Measurements from ENCODE around the gene ADAT1.
"Not testable (repeated sequence)": the region's sequence is repeated elsewhere in the genome, so short reads cannot be mapped to it uniquely, and the experiment has no call there.

Gene ADAT1

DNA sequence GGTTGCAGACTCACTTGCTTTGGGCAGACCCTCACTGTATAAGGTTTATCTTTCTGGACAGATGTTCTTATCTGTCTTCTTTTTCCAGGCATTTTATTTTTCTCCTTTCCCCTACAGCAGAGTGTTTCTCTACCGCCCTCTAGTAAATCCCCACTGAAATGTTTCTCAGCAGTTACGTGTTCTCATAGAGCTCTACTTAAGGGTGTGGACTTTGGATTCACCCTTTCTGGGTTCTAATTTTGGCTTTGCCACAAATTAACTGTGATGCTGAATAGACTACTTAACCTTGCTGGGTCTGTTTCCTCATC lies 2.0 kb downstream of the ADAT1 start:
- no peak for DNase-seq

DNA sequence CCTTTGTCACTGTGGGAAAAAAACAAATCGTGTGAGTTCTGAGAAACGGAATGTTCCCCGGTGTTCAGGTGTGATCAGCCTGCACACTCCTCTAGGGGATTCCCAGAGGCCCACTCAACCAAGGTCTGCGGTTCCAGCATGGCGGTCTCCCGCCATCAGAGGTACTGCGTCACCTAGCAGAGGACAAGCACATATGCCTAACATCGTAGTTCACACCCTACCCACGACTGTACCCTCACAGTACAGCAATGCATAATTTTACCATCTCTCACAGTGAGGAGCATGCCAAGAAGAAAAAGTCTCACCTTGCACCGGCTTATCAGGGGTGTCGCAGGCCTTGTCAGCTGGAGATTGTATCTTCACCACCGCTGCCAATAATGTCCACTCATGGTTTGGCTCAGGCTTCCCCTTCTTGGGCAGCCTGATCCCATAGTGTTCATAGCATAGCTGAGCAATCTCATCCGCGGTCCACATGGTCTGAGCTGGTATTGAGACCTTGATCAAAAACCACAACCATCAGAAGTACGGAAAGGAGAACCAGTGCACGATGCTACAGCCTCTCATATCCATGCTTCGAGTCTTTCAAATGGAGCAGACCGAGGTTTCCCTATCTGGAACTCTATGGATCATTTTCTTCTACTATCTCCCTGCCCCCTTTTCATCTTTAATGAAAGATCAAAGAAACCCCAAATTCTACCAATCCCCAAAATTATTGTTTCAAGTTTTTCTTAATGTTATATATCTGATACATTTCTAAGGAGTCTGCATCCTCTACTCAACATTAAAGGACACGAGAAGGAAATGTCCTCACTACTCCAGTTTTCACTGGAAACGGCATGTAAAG lies 2.5 kb downstream of the ADAT1 start:
- DNase-seq = no peak

DNA sequence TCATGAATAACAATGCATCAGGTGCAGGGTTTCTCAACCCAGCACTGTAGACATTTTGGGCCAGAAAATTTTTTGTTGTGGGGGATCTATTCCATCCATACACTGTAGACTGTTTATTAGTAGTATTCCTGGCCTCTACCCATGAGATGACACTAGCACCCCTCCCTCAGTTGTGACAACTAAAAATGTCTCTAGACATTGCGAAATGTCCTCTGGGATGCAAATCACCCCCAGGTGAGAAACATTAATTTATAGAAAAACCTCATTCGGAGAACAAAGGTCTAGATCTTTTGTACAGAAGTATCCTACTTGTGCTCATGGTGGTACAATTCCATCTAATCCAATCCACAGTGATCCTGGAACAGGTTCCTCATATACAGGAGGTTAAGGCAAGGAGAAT lies 4.3 kb downstream of the ADAT1 start:
- no peak for DNase-seq

DNA sequence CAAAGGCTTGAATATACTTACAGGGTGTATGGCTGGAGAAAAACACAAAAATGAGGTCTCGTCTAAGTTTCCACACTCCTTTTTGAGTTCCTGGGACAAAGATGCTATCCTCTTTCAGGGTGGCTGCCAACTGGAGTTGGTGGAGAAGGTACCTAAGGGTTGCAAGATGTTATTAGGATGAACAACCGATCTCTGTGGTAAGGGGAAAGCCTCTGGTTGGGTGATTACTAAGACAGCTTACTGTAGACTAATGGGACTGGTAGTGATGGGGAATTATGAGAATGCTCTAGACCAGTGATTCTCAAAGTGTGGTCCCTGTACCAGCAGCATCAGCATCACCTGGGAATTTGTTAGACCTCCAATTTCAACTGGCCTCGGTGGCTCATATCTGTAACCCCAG lies 6.0 kb downstream of the ADAT1 start:
- DNase-seq = no peak

DNA sequence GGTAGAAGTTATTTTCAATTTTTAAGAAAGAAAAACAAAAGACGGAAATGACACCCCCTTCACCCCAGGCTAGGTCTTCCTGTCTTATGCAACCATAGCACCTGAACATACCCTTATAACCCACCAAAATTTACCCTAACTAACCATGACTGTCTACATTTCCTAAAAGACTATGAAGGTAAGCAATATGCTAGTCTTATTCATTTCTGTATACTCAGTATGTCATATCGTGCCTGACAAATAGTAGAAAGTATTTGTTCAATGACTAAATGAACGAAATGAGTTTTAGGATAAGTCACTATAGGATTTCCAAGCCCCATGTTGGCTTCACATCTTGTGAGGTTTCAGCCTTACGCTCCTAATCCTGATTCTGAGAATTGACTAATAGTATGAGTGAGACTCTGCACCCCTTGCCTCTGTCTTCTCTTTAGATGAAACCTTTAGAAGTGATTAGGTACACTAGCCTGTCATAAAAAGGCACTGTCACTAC lies 6.5 kb downstream of the ADAT1 start:
- DNase-seq = no peak

DNA sequence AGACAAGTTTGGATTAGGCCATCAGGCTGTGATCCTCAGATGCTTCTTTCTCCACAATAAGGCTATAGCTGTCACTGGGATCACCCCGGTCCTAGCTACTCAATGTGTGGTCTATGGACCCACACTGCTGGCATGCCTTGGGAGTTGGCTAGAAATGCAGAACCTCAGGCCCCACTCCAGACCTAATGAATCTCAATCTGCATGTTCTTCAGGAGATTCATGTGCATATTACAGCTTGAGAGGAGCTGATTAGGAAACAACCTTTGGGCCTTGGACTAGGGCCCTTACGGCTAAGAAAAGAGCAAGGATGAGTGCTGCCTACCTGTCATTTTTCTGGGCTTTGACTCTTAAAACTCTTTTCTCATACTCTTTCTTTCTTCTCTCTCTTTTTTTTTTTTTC lies 7.5 kb downstream of the ADAT1 start:
- DNase-seq = no peak

DNA sequence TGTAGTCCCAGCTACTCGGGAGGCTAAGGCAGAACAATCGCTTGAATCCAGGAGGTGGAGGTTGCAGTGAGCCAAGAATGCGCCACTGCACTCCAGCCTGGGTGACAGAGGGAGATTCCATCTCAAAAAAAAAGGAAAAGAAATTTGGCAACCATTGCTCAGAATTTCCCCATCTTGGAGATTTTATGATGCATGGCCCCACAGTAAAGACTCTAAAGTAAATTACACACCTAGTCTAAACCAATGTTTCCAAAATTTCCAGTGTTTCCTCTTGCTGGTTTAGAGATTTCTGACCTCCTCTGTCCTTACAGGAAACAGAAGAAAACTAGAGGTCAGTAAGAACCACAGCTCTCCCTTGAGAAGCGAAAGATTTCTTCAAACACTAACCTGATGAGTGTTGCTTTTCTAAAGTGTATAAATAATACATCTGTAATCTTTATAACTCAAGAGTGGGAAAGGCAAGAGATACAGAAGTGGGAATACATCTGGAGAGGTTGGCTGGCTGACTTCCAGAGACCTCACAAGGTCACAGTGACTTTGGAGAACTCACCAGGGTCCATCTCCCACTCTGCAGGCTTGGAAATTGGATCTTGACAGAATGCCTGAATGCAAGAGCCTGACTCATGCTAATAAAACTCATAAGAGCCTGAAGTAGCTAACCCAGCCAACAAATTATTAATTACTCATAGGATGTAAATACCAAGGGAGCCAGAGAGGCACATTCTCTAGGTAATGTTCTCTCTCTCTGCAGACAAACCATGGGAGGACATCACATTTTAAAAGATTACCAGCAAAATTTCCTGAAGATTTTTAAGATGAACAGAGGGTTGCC lies 8.8 kb downstream of the ADAT1 start:
- no peak for DNase-seq

DNA sequence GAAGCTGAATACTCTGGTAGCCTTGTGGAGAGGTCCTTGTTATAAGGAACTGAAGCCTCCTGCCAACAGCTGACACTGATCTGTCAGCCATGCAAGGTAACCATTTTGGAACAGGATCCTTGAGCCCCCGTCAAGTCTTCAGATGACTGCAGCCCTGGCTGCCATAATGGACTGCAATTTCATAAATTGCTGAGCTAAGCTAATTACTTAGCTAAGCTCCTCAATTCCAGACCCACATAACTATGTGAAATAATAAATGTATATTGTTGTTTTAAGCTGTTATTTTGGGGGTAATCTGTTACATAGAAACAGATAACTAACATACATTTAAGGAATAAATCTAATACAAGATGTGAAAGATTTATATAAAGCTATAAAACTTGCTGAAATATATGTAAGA lies 16.6 kb downstream of the ADAT1 start:
- DNase-seq = no peak

DNA sequence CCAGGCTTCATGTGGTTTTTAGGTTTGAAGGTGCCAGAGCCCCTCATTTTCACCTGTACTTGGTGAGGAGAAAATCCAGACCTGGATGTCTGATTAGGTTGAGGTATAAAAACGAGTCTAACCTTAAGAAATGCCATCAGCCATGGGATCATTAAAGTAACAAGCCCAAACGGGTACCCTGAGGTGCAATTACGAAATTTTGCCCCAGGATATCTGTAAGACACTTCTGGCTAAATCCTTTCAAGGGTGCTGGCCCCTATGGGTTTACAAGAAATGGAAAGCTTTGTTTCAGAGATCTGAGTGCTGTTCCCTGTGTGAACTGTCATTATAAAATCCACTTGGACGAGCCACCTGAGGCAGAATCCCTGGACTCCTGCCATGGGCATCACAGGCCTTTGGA lies 19.8 kb downstream of the ADAT1 start:
- no peak for DNase-seq

DNA sequence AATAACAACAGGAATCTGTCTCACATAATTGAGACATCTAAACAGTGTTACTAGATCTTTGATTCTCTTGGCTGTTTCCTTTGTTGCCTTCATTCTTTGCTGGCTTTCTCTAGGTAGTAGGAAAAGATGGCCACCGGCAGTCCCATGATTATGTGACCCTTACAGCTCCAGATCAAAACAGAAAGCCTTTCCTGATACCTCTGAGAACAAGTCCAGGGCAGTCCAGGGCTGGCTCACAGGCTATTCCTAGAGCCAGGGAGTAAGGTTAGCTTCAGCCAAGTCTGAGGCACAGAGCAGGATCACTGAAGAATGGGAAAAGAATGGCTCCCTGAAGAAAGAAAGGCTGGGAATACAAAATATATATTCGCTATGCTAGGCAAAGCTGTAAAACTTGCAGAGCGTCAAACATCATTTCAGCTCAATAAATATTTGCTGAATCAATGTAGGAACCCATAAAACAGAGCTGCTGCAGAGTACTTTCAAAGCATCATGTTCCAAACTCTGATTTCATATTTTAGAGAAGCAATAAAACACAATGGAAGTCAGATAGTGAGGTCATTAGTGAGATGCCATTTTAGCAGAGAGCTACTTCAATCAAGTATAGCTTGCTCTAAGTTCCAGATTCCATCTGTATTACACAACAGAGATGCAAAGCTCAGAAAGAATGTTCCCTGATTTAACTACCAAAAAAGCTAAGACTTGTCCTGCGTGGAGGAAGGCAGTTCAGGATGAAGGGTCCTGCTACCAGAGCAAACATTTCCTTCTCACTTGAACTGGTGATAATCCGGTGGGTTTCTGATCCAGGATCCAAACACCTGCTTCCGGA lies 23.4 kb downstream of the ADAT1 start:
- no peak for DNase-seq

DNA sequence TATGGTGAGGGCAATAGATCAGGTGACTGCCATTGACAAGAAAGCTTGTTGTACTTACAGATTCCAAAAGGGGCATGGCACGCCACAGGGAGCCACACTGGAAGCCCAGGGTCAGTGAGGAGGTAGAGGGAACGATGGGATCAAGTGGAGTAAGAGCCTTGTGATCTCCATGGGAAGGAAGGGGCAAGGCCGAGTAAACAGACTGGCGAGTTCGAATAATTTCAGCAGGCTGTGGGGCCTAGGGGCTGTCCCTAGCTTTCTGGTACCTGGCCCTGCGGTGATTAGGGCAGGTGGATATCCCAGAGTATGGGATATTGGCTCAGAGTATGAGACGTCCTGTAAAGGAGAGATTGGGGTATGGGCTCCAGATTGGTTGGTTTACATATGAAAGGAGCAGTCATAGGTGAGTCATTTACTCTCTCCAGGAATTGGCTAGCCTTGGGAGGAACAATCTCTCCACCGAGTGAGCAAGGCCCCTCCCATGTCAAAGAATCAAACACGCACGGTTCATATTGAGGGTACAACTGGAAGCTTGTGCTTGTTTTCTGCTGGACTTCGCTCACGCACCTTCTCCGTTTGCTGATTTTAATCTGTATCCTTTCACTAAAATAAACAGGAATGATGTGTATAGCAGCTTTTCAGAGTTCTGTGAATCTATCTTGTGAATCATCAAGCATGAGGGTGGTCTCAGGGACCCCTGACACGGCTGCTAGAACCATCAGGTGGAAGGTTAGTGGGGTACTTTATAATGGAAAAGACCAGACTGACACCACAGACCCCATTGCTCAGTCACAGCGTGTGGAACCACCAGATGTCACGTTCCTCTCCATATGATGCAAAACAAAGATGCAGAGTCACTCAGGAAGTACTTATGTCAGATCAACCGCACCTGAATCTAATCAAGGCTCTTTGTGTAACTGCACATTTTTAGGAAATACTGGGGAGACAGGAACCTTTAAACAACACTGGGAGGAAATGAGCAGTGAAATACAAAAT lies 29.0 kb downstream of the ADAT1 start:
- no peak for DNase-seq

DNA sequence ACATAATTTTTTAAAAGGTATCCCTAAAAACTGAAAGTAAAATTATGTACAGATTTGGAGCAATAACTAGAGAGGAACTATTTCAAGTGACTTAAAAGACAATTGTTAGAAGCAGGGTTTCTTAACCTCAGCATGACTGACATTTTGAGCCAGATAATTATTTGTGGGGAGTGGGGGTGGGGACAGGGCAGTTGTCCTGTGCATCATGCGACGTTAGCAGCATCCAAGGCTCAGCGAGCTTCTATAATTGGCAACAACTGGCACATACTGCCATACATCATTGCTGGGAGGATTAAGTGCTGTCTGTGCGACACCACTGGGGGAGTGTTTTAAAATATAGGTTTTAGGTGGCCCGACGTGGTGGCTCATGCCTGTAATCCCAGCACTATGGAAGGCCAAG lies 29.8 kb downstream of the ADAT1 start:
- DNase-seq = no peak

DNA sequence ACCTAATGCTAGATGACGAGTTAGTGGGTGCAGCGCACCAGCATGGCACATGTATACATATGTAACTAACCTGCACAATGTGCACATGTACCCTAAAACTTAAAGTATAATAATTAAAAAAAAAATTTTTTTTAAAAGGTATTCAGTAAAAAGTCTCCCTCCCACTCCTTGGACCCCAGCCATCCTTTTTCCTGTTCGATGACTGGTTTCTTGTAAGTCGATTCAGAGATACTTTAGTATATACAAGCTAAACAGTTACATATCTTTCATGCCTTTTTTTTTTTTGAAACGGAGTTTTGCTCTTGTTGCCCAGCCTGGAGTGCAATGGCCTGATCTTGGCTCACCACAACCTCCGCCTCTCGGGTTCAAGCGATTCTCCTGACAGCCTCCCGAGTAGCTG lies 31.2 kb downstream of the ADAT1 start:
- DNase-seq = not testable (repeated sequence)

DNA sequence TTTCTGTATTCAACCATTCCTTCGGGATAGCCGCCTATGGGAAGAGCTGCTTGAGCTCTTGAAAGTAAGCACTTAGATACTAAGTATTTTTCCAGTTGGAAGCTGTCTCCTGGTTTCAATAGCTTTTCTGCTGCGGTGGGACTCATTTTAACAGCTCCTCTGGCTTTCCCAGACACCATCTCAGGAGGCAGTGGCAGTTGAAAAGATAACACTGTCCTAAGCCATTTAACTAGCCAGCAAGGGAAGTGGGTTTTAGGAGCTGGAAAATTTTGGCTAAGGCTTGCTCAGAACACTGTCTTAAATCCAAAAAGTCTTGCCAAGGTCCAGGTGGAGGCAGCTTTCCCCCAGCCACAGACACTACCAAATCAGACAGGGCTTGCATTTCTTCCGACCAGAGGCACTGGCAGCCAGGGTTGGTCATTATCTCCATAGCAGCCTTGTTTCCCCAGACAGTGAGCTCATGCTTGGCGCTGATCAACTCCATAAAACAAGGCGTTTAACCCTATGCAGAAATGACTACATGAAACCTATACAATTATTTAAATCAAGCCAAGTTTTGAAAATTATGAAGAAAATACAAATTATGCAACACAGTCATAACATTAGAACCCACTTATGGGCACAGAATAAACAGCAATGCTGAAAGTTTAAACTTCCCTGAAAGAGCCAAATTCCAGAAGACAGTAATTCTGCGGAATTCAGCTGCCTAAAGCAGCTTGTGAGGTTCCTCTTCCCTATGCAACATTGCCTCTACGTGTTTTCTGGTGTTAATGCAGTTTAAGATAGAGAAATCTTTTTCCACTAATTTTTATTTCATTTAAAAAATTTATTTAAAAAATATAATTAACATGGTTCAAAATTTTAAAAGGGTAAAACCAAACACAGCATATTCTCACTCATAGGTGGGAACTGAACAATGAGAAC lies 31.9 kb downstream of the ADAT1 start:
- DNase-seq = no peak

DNA sequence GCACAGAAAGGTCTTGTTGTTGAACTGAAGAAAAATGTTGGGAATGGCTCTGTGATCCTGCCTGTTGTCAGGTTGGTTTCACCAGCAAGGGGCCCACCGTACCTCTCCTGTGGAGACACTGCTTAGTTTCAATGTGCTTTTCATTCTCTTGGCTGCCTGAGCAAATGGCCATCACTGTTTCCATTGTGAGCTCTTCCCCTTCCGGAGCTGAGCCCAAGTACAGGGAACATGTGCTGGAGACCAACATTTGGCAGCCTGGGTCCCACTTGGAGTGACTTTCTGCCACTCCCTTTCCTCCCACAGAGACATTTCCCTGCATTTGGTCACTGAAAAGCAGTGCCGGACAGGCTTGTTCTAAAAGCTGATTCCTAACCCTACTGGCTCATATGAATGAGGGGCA lies 33.8 kb downstream of the ADAT1 start:
- DNase-seq = no peak

DNA sequence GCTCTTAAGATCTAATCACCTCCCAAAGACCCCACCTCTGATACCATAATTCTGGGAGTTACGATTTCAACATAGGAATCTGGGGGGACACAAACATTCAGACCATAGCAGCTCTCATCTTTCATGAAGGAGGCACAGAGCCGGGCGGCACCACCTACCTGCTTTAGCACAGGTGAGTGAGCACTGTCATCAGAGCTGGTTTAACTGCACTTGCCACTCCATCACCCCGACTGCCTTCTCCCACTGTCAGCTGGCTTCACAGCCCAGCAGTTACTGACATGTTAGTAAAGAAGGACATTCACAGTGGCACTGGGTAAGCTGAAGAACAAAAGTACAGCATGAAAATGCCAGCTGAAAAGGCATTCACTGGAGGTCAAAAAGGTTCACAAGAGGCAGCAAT lies 34.4 kb downstream of the ADAT1 start:
- no peak for DNase-seq

DNA sequence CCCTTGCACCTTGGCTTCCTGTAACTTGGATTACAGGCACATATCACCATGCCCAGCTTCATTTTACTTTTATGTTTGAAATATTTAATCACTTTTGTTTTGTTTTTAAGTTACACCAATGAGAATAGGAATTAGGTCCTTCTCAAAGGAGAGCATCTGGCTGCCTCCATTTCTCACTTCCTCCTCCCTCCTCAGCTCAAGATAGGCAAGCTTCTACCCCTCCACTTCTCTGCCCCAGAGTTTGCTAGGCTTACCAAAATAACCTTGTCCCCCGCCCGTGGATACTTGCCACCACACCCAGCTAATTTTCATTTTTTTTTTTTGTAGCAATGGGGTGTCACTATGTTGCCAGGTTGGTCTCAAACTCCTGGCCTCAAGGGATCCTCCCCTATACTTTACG lies 39.0 kb downstream of the ADAT1 start:
- DNase-seq = no peak

DNA sequence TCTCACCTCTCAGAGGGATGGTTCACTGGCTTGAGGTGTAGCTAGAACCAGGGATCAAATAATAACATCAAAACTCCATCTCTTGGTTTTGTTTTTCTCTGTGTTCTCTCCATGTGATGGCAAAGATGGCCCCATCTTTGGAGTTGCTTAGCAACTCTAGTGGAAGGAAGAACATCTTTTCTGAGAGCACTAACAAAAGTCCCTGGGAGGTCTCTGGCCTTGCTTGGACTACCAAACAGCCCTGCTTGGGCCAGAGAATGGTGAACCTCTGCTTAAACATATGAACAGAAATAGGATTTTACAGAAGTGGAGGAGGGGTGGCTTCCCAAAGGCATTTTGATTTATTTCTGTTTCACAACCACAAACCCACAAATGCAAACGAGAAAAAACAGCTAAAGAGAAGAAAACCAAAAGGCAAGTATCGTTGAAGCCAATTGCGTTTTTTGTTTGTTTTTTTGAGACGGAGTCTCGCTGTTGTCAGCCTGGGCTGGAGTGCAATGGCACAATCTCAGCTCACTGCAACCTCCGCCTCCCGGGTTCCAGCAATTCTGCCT lies 43.7 kb downstream of the ADAT1 start:
- DNase-seq = no peak

DNA sequence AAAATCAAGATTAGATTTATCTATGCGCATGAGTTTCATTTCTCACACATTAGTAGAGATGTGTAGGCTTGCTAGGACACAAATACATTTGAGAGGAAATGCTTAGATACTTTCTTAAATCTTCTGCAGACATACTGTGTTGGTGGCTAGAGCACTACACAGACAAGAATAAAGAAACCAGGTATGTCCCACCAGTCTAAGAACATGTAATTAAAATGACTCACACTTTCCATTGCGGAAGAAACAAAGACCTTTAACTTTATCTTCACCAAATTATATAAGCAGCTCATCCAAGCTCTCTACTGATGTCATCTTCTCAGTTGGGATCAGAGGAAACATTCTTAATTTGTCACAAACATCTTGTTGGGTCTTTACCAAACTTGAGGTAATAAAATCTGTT lies 44.4 kb downstream of the ADAT1 start:
- no peak for DNase-seq

DNA sequence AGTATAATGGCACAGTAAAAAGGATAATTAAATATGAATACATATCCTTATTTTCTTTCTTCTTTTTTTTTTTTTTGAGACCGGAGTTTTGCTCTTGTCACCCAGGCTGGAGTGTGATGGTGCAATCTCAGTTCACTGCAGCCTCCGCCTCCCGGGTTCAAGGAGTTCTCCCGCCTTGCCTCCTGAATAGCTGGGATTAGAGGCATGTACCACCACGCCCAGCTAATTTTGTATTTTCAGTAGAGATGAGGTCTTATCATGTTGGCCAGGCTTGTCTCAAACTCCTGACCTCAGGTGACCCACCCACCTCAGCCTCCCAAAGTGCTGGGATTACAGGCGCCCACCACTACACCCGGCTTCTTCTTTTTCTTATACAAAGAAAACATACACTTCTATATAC lies 44.9 kb downstream of the ADAT1 start:
- no peak for DNase-seq

Data from right kidney (tissue), 1 donor.